ENCODE measurements around the gene GLP1R. TPM values are rescaled to one million over a fixed set of nuclear protein-coding genes. Genes with fewer than 3 reads are reported as not detected.

The GLP1R gene
- total RNA-seq, 1 experiment from 2014 or later: not detected

GRCh38 chr6:39060467-39061160, 12.0 kb downstream of the GLP1R start:
- intact Hi-C loops (cut with micrococcal nuclease): no loop called here
- Histone ChIP-seq H3K9ac (ENCODE audit: low read length) (no peak overlapping the region), H3K79me2 (ENCODE audit: insufficient read depth, low read length) (no peaks in the 10 kb centered on the region), H3K4me3 (replicated peaks in 1 of 2; ENCODE audit: low read depth in 1 of 2, low read length in 2 of 2) (no peak overlapping the region), H3K27ac (ENCODE audit: low read depth, low read length) (no peak overlapping the region), H4K20me1 (ENCODE audit: insufficient read depth) (no peaks in the 10 kb centered on the region), H3K4me2 (ENCODE audit: low read length) (no peak overlapping the region), H3K27me3 (ENCODE audit: insufficient read depth, low read length) (peaks cover 19% of the 10 kb centered on the region), H3K4me1 (ENCODE audit: control insufficient read depth in 1 of 2, insufficient read depth in 2 of 2, low read length in 2 of 2) (no peaks in the 10 kb centered on the region), H2AFZ (ENCODE audit: low read depth, low read length, poor library complexity, severe bottlenecking) (no peak overlapping the region), H3K9me2 (ENCODE audit: insufficient read depth) (no peaks in the 10 kb centered on the region), H3K9me3 (ENCODE audit: control insufficient read depth in 1 of 2, insufficient read depth in 1 of 2, low read depth in 1 of 2, low read length in 2 of 2) (no peaks in the 10 kb centered on the region), H3K36me3 (ENCODE audit: control insufficient read depth in 1 of 2, insufficient read depth in 2 of 2, low read length in 2 of 2) (no peaks in the 10 kb centered on the region)
- ATAC-seq (no peak), DNase-seq (ENCODE audit: low read depth, low spot score) (no peak)
- no TSS peak for BruUV-seq (replicated peaks)
- ChIA-PET RAD21 (ENCODE audit: low non-redundant PET in 1 of 2, low total read pairs in 2 of 2, uncharacterized antibody in 2 of 2, unreplicated experiment in 2 of 2) (no interaction called here), CTCF (no interaction called here), POLR2A (no interaction called here)
- TF ChIP-seq RAD21 (IDR thresholded peaks at IDR 0.05; ENCODE audit: low read depth): no peak
- no peak for TF ChIP-seq CEBPB (IDR thresholded peaks at IDR 0.05; ENCODE audit: low read depth)
- no peak for TF ChIP-seq CTCF (IDR thresholded peaks at IDR 0.05 in 2 of 3, conservative IDR thresholded peaks at IDR 0.05 in 1 of 3; ENCODE audit: borderline replicate concordance in 1 of 3, insufficient read depth in 1 of 3, low read depth in 2 of 3, low read length in 2 of 3)
- no peak for TF ChIP-seq ZBTB33 (IDR thresholded peaks at IDR 0.05; ENCODE audit: extremely low read depth, insufficient replicate concordance, low read length)
- no peak for TF ChIP-seq POLR2AphosphoS5 (IDR thresholded peaks at IDR 0.05; ENCODE audit: low read depth, low read length)
- TF ChIP-seq ATF3 (IDR thresholded peaks at IDR 0.05): no peak
- TF ChIP-seq EZH2 (IDR thresholded peaks at IDR 0.05): no peak
